Activated naive CD4-positive, alpha-beta T cell treated with anti-CD3 and anti-CD28 coated beads, Interleukin-2, amount 50 U/mL, for 16 hours (primary cell): ENCODE data around the gene PSTK.

Source experiments
- DNase-seq: peaks from one replicate; pipeline ENCODE4 v3.0.0-alpha.2; 2020

Gene PSTK

GRCh38 chr10:122992031-122992585, 11.9 kb downstream of the PSTK start:
- DNase-seq: no peak

- no peak for DNase-seq
Measured at GRCh38 chr10:122993797-122994336, 13.7 kb downstream of the PSTK start.

- no peak for DNase-seq
Measured at GRCh38 chr10:122995936-122996335, 15.7 kb downstream of the PSTK start.

- DNase-seq: no peak
Measured at GRCh38 chr10:122997864-122998263, 17.7 kb downstream of the PSTK start.

GRCh38 chr10:122998360-122998917, 18.2 kb downstream of the PSTK start:
- DNase-seq: no peak

DNA sequence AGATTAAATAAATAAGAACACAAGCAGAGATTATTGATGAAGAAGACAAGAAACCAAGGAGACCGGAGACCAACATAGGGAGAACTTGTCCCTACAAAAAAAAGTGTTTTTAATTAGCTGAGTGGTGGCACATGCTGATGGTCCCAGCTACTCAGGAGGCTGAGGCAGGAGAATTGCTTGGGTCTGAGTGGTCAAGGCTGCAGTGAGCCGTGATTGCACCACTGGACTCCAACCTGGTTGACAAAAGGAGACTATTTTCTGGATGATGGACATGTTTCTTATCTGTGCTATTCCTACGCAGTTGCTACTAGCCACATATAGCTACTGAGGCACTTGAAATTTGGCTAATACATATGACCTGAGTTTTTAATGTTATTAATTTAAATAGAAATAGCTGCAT, 18.7 kb downstream of the PSTK start:
- no peak for DNase-seq

- no peak for DNase-seq
Measured at GRCh38 chr10:122999347-122999746, 19.1 kb downstream of the PSTK start.

DNA sequence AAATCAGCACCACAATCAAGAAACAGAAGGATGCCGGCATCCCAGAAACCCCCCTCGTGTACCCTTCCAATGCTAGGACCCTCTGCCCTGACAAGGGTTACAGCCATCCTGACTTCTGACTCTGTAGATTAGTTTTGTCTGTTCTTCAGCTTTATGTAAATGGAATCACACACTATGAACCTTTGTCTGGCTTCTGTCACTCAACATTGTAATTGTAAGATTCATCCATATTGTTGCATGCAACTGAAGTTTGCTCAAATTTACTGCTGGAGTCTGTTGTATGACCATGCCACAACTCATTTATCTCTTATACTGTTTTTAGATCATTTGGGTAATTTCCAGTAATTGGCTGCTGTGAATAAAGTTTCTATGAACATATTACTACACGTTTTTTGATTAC, 20.0 kb downstream of the PSTK start:
- DNase-seq: no peak

DNA sequence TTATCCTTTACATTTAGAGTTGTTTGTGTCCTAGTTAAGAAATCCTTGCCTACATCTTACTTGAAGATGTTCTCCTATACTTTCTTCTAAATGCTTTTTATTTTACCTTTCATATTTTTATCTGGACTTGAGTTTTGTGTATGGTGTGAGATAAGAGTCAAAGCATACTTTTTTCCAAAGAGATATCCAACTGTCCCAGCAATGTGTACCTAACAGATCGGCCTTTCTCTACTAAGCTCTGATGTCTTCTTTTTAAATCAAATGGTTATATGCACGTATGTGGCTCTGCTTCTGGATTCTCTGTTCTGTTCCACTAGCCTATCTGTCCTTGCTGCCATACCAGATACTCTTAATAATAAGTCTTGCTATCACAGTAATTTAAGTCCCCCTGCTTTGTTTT, 21.2 kb downstream of the PSTK start:
- no peak for DNase-seq

DNA sequence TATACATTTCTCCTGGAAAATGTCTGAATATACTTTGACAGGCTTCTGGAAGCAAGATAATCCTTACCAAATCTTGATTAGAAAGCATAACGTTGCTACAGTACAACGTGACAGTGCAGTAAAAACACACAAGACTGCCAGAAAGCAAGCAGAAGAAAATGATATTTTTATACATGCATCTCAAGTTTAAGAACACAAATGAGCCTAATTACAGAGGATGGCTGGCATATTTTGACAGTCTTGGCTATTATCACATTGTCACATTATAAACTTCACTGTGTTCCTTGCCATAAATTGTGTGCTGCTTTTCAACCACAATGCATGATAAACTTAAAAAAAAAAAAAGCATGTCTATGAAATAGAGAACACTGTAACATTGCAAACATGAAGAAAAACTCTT, 24.1 kb downstream of the PSTK start:
- DNase-seq: no peak

GRCh38 chr10:123007558-123008354, 27.6 kb downstream of the PSTK start:
- DNase-seq: peak; percentile 31

- peak; percentile 96 for DNase-seq
Measured at GRCh38 chr10:123008355-123009104, 28.3 kb downstream of the PSTK start, which contains the start of the genes ACADSB and IKZF5. TSS of gene ACADSB (plus strand) at chr10:123009006. CDS start at chr10:123009030, 24 bp downstream. TSS of gene IKZF5 (minus strand) at chr10:123008795. CDS start at chr10:122998625, 10,170 bp downstream.

GRCh38 chr10:123009105-123009820, 29.1 kb downstream of the PSTK start:
- DNase-seq: no peak

- DNase-seq: no peak
Measured at GRCh38 chr10:123011987-123012386, 31.8 kb downstream of the PSTK start.

DNA sequence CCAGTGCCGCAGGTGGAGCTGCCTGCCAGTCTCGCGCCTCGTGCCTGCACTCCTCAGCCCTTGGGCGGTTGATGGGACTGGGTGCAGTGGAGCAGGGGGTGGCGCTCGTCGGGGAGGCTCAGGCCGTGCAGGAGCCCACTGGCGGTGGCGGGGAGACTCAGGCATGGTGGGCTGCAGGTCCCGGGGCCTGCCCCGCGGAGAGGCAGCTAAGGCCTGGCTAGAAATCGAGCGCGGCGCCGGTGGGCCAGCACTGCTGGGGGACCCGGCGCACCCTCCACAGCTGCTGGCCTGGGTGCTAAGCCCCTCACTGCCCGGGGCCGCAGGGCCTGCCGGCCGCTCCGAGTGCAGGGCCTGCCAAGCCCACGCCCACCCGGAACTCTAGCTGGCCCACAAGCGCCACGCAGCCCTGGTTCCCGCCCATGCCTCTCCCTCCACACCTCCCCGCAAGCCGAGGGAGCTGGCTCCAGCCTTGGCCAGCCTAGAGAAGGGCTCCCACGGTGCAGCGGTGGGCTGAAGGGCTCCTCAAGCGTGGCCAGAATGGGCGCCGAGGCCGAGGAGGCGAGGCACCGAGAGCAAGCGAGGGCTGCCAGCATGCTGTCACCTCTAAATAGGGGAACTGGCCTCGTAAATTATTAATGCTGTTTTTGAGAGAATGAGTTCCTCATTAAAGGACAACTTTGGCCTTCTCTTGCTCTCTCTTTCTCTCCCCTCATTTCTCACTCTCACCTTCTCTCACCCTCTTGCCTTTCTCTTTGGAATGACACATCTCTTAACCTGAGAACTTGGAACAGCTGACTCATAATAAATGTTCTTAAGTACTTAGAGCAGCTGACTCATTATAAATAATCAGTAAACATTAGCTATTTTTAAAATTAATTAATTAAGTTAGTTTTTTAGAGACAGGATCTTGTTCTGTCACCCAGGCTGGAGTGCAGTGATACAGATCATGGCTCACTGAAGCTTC, 33.5 kb downstream of the PSTK start:
- DNase-seq: no peak

GRCh38 chr10:123014772-123015171, 34.6 kb downstream of the PSTK start:
- DNase-seq: no peak

GRCh38 chr10:123016228-123016627, 36.0 kb downstream of the PSTK start:
- DNase-seq: no peak

DNA sequence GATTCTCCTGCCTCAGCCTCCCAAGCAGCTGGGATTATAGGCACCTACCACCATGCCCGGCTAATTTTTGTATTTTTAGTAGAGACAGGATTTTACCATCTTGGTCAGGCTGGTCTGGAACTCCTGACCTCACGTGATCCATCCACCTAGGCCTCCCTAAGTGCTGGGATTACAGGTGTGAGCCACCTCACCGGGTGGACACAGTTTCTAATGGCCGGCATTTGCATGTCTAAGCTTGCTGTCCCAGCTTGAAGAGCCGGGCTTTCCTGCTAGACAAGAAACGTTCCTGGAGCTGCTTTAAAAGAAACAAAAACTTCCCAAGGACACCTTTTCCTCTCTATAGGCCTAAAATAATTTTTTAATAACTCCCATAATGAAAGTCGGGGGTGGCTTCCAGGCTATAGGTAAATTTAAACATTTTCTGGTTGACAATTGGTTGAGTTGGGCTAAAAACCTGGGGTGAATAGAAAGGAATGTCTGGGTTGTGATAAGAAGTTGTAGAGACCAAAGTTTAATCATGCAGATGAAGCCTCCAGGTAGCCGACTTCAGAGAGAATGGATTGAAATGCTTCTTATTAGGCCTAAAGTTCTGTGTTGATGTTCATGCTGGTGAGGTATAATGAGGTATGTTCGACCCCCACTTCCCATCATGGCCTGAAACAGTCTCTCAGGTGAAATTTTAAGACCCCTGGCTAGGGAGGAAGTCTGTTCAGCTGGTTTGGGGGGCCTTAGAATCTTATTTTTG, 37.4 kb downstream of the PSTK start:
- no peak for DNase-seq

GRCh38 chr10:123018531-123018930, 38.3 kb downstream of the PSTK start:
- no peak for DNase-seq

DNA sequence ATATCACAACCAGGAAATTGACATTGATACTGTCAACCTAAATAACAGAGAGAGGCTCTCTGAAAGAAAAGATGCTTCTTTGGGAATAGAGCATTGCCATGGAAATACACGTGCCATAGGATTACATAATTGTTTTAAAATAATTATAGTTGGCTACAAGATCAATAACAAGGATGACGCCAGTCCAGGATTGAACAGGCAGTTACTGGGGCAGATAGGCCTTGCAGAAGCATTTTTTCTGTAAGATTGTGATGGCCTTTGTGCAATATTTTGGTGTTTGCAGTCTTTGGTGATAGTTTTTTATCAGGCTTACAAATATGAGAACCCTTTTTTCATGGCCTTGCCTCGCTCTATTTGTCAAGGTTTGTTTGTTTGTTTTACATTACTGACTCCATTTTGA, 39.1 kb downstream of the PSTK start:
- DNase-seq: no peak
